GM10266 (cell line): Measurements from ENCODE around the gene ZNF70.

Experiments
- DNase-seq: peaks from one replicate; pipeline ENCODE4 v3.0.0; 2012; ENCODE audit errors: extremely low spot score
- TF ChIP-seq, protein P1 (sequence below): IDR thresholded peaks from 2 replicates; pipeline ENCODE4 v1.5.1; 2012; ENCODE audit warnings: mild to moderate bottlenecking, low read depth; ENCODE audit not compliant: control insufficient read depth, insufficient read depth; ENCODE audit errors: missing control alignments

The ZNF70 gene

DNA sequence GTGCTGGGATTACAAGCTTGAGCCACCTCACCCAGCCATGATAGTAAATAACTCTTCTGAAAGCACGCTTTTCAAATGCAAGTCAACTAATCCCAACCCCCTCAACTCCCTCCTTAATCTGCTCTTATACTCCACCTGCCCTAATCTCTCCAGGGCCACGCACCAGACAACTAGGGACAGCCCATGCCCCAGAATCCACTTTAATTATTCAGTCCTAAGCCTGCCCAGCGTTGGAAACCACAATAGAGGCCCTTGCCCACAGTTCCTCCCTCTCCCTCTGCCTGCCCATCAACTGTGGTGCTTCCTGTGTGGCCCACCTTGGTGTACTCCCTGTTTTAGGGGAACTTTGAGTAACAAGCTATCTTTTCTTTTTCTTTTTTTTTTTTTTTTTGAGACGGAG is 6.0 kb upstream of the ZNF70 start:
- TF ChIP-seq, protein P1, sequence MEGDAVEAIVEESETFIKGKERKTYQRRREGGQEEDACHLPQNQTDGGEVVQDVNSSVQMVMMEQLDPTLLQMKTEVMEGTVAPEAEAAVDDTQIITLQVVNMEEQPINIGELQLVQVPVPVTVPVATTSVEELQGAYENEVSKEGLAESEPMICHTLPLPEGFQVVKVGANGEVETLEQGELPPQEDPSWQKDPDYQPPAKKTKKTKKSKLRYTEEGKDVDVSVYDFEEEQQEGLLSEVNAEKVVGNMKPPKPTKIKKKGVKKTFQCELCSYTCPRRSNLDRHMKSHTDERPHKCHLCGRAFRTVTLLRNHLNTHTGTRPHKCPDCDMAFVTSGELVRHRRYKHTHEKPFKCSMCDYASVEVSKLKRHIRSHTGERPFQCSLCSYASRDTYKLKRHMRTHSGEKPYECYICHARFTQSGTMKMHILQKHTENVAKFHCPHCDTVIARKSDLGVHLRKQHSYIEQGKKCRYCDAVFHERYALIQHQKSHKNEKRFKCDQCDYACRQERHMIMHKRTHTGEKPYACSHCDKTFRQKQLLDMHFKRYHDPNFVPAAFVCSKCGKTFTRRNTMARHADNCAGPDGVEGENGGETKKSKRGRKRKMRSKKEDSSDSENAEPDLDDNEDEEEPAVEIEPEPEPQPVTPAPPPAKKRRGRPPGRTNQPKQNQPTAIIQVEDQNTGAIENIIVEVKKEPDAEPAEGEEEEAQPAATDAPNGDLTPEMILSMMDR = no peak
- no peak for DNase-seq

DNA sequence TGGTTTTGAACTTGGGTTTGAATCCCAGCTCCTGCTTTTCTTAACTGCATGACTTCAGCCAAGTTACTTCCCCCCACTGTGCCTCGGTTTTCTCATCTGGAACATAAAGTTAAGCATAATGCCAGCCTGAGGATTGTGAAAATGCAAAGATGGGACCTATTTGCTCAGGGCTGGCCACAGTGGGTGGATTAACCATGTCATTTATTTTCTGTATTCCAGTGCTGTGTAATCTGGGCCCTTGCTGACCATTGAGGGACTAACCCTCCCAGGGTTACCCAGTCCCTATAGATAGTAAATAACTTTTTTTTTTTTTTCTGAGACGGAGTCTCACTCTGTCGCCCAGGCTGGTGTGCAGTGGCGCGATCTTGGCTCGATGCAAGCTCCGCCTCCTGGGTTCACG is 4.8 kb upstream of the ZNF70 start:
- TF ChIP-seq, protein P1 = no peak
- DNase-seq = no peak

DNA sequence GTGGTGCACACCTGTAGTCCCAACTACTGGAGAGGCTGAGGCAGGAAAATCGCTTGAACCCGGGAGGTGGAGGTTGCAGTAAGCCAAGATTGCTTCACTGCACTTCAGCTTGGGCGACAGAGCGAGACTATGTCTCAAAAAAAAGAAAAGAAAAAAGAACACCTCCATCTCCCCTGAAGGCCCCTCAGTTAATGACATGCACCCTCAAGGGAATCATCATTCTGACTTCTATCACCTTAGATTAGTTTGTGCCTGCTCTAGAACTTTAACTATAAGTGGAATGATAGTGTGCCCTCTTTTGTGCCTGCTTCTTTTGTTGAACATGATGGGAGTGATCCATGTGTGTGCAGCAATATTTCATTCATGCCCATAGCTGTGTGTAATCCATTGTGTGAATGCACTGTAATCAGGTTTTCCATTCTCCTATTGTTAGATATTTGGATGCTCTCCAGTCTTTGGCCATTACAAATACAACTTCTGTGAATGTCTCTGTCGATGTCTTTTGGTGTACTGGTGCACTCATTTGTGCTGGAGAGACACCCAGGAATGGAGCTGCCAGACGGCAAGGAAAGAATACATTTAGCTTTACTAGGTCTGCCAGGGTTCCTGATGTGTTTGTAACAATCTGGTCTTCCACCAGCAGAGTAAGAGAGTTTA is 4.2 kb upstream of the ZNF70 start:
- DNase-seq = no peak

DNA sequence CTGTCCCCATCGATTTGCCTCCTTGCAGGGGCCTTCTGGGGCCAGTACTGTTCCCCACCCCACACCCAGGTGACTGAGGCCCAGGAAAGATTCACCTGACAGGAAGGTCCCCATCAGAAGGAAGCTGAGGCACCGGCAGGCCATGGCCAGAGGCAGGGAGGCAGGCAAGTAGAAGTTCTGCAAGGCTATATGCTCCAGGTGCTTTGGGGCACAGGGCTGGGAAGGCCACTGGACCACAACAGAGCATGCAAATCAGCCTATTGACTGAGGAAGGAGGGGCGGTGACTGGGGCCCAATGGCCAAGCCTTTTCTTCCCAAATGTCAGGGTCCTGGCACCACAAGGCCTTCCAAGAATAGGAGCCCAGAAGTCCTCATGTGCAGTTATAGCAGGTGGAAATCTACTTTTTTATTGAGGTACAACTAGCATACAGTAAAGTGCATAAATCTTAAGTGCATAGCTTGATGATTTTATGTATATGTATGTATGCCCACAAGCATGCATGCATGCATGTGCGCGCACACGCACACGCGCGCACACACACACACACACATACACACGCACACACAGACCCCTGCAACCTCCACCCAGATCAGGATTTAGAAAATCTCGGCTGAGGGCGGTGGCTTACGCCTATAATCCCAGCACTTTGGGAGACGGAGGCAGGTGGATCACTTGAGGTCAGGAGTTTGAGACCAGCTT is 3.5 kb upstream of the ZNF70 start, which contains the start of gene VPREB3:
VPREB3 (minus strand) TSS at position 206 of the 700 bp plus-strand sequence; CDS start at position 144, 62 bp downstream.
- no peak for DNase-seq
- TF ChIP-seq, protein P1 = no peak

More for the DNA sequence above, 4.2 kb upstream of the ZNF70 start:
- TF ChIP-seq, protein P1 = no peak

DNA sequence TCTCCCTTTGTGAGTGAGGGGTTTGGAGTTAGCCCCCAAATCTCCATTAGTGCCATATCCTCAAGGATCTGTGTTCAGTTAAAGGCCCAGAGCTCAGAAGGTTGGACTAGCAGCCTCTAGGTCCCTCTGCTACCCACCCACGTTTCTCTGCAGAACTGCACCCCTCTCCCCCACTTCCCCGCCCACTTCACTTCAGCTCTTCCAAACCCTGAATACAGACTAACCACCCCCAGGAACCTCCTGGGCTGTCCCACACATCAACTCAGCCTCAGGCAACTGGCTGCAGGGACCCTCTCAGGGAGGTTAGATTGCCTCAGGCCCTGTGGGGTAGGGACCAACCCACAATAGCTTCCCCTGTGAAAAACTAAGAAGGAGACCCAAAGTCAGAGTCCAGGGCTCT is 2.5 kb upstream of the ZNF70 start:
- TF ChIP-seq, protein P1 = no peak
- no peak for DNase-seq

DNA sequence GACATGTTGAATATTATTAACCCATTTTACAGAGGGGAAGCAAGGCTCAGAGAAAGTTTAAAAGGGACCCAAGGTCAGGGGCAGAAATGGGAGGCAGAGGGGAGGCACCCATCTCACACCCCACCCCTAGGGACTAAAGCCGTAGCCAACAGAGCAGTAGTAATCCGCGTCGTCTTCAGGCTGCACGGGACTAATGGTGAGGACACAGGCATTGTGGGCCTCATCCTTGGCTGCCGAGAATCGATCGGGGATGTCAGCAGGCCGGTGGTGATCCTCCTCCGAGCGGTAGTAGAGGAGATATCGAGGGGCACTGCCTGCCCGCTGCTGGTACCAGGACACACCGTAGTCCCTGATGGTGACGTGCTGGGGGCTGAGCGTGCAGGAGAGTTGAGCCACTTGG is 1.8 kb upstream of the ZNF70 start:
- TF ChIP-seq, protein P1 = no peak
- no peak for DNase-seq

DNA sequence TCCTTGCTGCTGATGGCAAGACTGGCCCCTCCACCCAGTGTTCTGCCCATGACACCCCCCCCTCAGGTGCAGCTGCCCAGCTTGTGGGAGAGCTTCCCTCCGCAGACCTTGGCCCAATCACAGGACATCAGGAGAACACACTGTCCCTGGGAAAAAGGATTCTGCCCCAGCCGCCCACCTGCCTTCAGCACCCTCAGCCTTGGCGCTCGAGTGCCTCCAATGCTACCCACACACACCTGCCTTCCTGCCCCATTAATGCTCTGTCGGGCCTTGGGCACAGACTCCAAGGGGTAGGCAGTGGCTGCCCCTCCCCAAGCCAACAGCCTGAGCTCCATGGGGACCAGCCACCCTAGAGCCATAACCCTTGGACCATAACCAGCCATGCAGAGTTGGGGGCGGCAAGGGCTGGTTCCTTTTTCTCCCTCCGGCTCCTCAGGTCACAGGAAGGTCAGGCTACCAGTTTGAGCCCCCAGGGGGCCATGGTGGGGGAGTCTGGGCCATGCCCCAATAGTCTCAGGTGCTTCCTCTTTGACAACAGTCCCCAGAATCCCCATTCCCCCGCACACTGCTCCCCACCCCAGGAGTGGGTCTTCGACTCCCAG is 1.3 kb upstream of the ZNF70 start:
- TF ChIP-seq, protein P1 = no peak
- DNase-seq = peak; percentile 73
